Stimulated activated CD8-positive, alpha-beta memory T cell treated with anti-CD3 and anti-CD28 coated beads, Interleukin-12 subunit alpha, Interleukin-12 subunit beta, amount 100 ng/mL, for 24 hours (primary cell): ENCODE data around the gene DNASE2.

Source experiments
- DNase-seq: peaks from one replicate; pipeline ENCODE4 v3.0.0-alpha.2; 2020; ENCODE audit errors: extremely low read depth

DNASE2 gene

GRCh38 chr19:12833738-12834565 lies 47.3 kb downstream of the DNASE2 start:
- DNase-seq, result no peak

GRCh38 chr19:12833418-12833737 lies 47.9 kb downstream of the DNASE2 start:
- DNase-seq, result no peak

GRCh38 chr19:12828494-12828893 lies 52.8 kb downstream of the DNASE2 start:
- no peak for DNase-seq

- DNase-seq, result no peak
These were observed 55.8 kb downstream of the DNASE2 start for GRCh38 chr19:12825254-12826131.
